LoVo (cell line): ENCODE measurements around the gene TEX38.
"Not testable (repeated sequence)": the region's sequence is repeated elsewhere in the genome, so short reads cannot be mapped to it uniquely, and the experiment has no call there.

Source experiments
- DNase-seq: peaks from one replicate; pipeline ENCODE4 v3.0.0-alpha.2; 2016; ENCODE audit warnings: low spot score

TEX38 gene

GRCh38 chr1:46687921-46688509 is 16.4 kb downstream of the TEX38 start:
- DNase-seq = no peak

DNA sequence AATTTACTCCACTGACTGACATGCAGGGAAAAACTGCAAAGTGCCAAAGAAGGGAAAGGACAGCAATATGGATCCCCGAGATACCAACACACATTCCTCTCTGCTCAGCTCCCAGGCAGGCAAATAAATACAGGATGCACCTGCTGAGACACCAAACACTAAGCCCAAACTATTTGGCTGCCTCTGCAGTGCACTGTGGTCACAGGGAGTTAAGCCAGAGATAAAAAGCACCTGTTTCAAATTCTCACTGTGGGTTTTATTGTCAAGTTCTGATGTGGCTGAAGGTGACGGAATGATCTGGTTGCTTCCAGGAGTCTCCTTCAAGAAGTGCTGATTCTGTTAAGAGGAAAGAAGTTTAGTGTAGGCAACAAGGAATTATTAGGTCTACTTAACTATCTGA is 17.7 kb downstream of the TEX38 start:
- DNase-seq = no peak

GRCh38 chr1:46689897-46690296 is 18.2 kb downstream of the TEX38 start:
- DNase-seq = no peak

- DNase-seq = no peak
These were observed 19.3 kb downstream of the TEX38 start for GRCh38 chr1:46690931-46691421.

- no peak for DNase-seq
These were observed 20.5 kb downstream of the TEX38 start for GRCh38 chr1:46691997-46692790.

DNA sequence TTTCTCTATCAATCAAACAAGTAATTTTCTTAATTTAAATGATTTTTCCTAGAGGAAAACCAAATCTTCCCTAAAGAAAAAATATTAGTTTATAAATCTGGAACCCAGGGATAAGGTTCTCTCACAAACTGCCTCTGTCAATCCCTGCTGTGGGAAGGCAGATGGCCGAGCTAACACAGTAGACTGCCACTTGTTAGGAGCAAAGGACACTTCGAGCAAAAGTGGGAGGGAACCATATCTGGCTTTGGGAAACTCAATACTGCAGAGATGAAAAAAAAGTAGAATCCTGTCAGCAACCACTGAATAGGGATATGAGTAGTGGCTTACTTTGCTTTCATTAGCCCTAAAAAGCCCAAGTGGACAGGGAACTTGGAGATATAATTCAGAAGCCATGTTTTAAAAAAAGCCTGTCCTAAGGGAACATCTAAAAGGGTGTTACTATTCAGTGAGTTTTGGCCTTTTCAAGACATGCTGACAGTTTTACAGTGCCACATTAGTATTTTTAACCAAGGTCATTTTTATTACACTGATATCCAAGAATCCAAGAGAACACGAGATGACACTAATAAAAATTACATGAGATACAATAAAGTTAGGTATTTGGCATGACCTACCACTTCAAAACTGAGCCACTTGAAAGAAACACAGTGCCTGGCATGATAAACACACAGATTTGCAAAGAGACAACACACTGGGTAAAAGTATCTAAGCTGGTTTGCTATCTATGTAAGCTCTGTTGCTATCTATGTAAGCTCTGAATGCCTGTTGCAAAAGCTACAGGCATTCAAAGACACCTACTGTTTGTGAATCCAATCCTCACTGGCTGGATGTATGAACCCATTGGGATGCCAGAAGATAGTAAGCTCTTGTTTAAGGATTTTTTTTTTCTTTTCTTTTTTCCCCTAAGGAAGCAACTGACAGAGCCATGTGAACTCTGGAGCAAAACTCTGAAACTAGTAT is 21.4 kb downstream of the TEX38 start:
- no peak for DNase-seq

- DNase-seq = not testable (repeated sequence)
These were observed 23.0 kb downstream of the TEX38 start for GRCh38 chr1:46694676-46695075.

- DNase-seq = no peak
These were observed 25.4 kb downstream of the TEX38 start for GRCh38 chr1:46697053-46697452.

GRCh38 chr1:46699666-46700065 is 28.0 kb downstream of the TEX38 start:
- no peak for DNase-seq

- DNase-seq = no peak
These were observed 32.4 kb downstream of the TEX38 start for GRCh38 chr1:46703927-46704641.

DNA sequence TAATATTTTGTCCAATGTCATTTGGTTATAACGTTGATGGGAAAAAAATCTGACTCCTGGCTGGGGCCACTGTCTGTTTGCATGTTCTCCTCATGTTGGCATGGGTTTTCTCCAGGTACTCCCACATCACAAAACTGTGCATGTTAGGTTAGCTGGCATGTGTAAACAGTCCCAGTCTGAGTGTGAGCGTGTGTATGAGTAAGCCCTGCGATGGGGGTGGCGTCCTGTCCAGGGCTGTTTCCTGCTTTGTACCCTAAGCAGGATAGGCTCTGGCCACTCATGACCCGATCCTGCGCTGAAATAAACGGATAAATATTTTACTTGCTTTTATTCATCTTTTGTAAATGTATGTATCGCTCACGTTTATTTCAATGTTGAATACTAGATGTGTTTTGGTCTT is 33.8 kb downstream of the TEX38 start:
- DNase-seq = no peak

GRCh38 chr1:46708121-46708520 is 36.5 kb downstream of the TEX38 start:
- DNase-seq = no peak

DNA sequence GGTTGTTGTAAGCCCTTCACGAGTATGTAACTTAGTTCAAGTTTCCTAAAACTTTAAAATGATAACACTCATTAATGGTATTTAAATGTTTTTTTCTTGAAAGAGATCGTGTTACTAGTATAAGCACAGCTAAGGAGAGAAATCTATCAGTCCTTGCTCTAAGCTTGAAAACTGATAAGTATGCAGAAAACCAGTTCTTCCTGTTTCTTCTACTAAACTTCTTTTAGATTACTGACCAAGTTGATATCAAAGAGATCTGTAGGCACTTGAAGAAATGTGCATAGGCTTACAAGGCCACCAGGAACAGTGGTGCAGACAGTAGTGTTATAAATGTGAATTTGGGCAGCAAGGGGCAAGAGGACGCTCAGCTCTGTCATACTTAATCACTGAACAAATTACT is 43.3 kb downstream of the TEX38 start:
- DNase-seq = no peak

DNA sequence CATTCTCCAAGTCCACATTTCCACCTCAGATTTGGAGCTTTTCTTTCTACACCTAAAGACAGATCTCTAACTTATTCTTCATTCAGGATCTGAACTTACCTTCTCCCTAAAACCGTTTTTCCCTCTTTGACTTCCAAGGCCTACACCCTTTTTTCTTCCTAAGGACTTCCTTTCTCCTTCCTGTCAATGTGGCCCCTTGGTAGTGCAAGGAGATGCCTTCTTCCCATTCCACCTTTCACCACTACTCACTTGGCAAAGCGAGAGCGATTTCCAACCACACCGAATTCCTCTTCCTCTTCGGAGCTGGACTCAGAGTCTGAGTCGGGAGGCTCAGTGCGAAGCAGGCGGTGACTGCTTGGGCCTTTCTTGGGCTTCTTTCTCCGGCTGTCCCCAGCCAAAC is 46.0 kb downstream of the TEX38 start:
- no peak for DNase-seq

- DNase-seq = no peak
These were observed 46.7 kb downstream of the TEX38 start for GRCh38 chr1:46718340-46718726.

- peak; percentile 97 for DNase-seq
These were observed 47.3 kb downstream of the TEX38 start, which contains the start of gene EFCAB14 for GRCh38 chr1:46718727-46719622. EFCAB14 (minus strand) TSS chr1:46719114; CDS start chr1:46718087, 1,027 bp downstream.

GRCh38 chr1:46719689-46720088 is 48.0 kb downstream of the TEX38 start:
- peak; percentile 26 for DNase-seq

GRCh38 chr1:46720319-46720718 is 48.7 kb downstream of the TEX38 start:
- not testable (repeated sequence) for DNase-seq

DNA sequence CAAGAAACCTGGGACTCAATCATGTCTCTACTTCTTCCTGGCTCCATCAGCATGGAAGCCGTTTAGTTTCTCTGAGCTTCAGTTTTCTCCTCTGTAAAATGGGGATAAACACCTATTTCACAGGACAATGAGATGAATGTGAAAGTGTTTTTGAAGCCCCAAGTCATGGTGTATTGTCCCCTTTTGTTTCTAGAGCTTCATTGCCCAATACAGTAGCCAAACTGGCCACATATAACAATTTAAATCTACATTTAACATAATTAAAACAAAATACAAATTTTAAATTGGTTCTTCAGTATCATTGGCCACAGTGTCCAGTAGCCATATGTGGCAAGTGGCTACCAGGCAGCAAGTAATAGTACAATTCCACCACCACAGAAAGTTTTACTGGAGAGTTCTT is 49.5 kb downstream of the TEX38 start:
- no peak for DNase-seq

DNA sequence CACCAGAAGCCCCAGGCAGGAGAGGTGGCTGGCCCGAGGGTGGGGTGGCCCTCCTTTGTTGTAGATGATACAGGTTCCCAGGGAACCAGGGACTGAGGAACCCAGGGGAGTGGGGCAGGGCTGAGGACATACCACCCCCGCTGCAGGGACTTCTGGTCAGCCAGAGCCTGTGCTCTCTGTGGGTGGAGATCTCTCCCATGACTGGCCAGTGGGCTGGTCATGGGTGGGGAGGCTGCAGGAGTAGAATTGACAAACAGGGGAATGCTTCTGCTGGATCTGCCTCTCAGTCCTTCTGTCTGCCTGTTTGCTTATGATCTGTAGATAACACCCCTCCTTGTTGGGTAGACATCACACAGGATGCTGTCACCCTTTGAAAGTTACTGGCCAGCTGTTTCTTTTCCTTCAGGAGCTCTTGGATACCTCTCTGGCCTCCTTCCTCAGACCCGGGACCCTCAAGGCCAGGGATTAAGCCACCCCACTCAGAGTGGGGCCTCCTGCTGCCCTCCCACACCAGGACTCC is 50.1 kb downstream of the TEX38 start:
- no peak for DNase-seq
